ENCODE measurements around the gene CDIPT.

The CDIPT gene

DNA sequence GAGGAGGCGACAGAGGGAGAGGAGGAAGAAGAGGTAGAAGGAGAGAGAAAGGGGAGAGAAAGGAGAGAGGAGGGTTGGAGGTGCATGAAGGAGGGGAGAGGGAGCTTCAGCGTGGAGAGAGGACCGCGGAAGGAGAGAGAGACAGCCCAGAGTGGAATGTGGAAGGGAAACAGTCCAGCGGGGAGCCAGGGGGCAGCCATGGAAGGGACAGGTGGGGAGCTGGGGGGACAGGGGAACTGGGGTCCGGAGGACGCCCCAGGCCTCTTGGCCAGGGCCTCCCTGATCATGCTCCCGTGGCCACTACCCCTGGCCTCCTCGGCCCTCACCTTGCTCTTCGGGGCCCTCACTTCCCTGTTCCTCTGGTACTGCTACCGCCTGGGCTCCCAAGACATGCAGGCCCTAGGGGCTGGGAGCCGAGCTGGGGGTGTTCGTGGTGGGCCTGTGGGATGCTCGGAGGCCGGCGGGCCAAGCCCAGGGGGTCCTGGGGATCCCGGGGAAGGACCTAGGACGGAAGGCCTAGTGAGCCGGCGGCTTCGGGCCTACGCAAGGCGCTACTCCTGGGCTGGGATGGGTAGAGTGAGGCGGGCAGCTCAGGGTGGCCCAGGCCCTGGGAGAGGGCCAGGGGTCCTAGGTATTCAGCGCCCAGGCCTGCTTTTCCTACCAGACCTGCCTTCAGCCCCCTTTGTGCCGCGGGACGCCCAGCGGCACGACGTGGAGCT is 38.0 kb upstream of the CDIPT start:
- no peaks in the 10 kb centered on the region for H3K79me2 ChIP-seq (ENCODE audit: low read length)
- H3K4me2 ChIP-seq (ENCODE audit: low read length) = no peak overlapping the region
- no peak for TF ChIP-seq CTCF (IDR thresholded peaks at IDR 0.05; ENCODE audit: low read depth, low read length)
- TF ChIP-seq EZH2phosphoT487 (IDR thresholded peaks at IDR 0.05; ENCODE audit: low read depth) = no peak
- H2AFZ ChIP-seq (ENCODE audit: low read depth, low read length) = no peak overlapping the region
- H3K4me1 ChIP-seq (ENCODE audit: low read length) = no peaks in the 10 kb centered on the region; the same call in 1 of the 2 replicates
- peaks cover 3% of the 10 kb centered on the region for H4K20me1 ChIP-seq (ENCODE audit: insufficient read depth, low read length)
- peaks cover 4% of the 10 kb centered on the region; the same call in 1 of the 2 replicates for H3K27me3 ChIP-seq (ENCODE audit: low read depth, low read length)
- no peaks in the 10 kb centered on the region for H3K9me3 ChIP-seq (ENCODE audit: insufficient read depth, low read length)
- no peaks in the 10 kb centered on the region for H3K36me3 ChIP-seq (replicated peaks; ENCODE audit: low read depth, low read length)
- H3K27ac ChIP-seq (ENCODE audit: low read length) = no peak overlapping the region
- H3K4me3 ChIP-seq (ENCODE audit: low read length) = no peak overlapping the region
- no peak overlapping the region for H3K9ac ChIP-seq (ENCODE audit: low read length)

GRCh38 chr16:29900102-29900887 is 37.3 kb upstream of the CDIPT start, which contains the start of gene ASPHD1:
Gene ASPHD1, plus strand, starts transcription at chr16:29900488. Its CDS starts 484 bp downstream, at chr16:29900972.
- Histone ChIP-seq H3K4me3 (ENCODE audit: low read length) (peak within 1 kb of the TSS; percentile 78), H3K4me2 (ENCODE audit: low read length) (peak within 1 kb of the TSS; percentile 54), H3K27ac (ENCODE audit: low read length) (no peak within 1 kb of the TSS), H3K9me3 (ENCODE audit: insufficient read depth, low read length) (no peaks in the 10 kb centered on the region), H3K36me3 (replicated peaks; ENCODE audit: low read depth, low read length) (no peaks in the 10 kb centered on the region), H3K4me1 (ENCODE audit: low read length) (no peaks in the 10 kb centered on the region; the same call in 1 of the 2 replicates), H4K20me1 (ENCODE audit: insufficient read depth, low read length) (peaks cover 3% of the 10 kb centered on the region), H3K9ac (ENCODE audit: low read length) (no peak within 1 kb of the TSS), H3K27me3 (ENCODE audit: low read depth, low read length) (peaks cover 8% of the 10 kb centered on the region), H3K79me2 (ENCODE audit: low read length) (no peaks in the 10 kb centered on the region), H2AFZ (ENCODE audit: low read depth, low read length) (no peak within 1 kb of the TSS)
- TF ChIP-seq CTCF (IDR thresholded peaks at IDR 0.05; ENCODE audit: low read depth, low read length) (no peak), EZH2phosphoT487 (IDR thresholded peaks at IDR 0.05; ENCODE audit: low read depth) (no peak)

GRCh38 chr16:29899516-29900101 is 36.6 kb upstream of the CDIPT start, which contains the start of gene SEZ6L2:
Gene SEZ6L2, minus strand, starts transcription at chr16:29899550. Its CDS starts 531 bp downstream, at chr16:29899019.
- TF ChIP-seq EZH2phosphoT487 (IDR thresholded peaks at IDR 0.05; ENCODE audit: low read depth) (no peak), CTCF (IDR thresholded peaks at IDR 0.05; ENCODE audit: low read depth, low read length) (no peak)
- H3K27ac ChIP-seq (ENCODE audit: low read length) = no peak within 1 kb of the TSS

More at GRCh38 chr16:29899516-29900101, 36.6 kb upstream of the CDIPT start, which contains the start of gene SEZ6L2:
- Histone ChIP-seq H3K9ac (ENCODE audit: low read length) (no peak within 1 kb of the TSS), H3K4me3 (ENCODE audit: low read length) (peak within 1 kb of the TSS; percentile 78), H3K36me3 (replicated peaks; ENCODE audit: low read depth, low read length) (no peaks in the 10 kb centered on the region), H3K79me2 (ENCODE audit: low read length) (no peaks in the 10 kb centered on the region), H3K4me2 (ENCODE audit: low read length) (peak within 1 kb of the TSS; percentile 54), H3K9me3 (ENCODE audit: insufficient read depth, low read length) (no peaks in the 10 kb centered on the region), H3K4me1 (ENCODE audit: low read length) (no peaks in the 10 kb centered on the region; the same call in 1 of the 2 replicates), H3K27me3 (ENCODE audit: low read depth, low read length) (peaks cover 8% of the 10 kb centered on the region), H4K20me1 (ENCODE audit: insufficient read depth, low read length) (peaks cover 3% of the 10 kb centered on the region), H2AFZ (ENCODE audit: low read depth, low read length) (no peak within 1 kb of the TSS)
